Fibroblast of mammary gland (primary cell): ENCODE data around the gene NMNAT2.

Experiments used
- DNase-seq: peaks from one replicate; pipeline ENCODE4 v3.0.0-alpha.2; 2010; ENCODE audit warnings: low read depth
- H3K4me3 ChIP-seq: 2 replicates; pipeline ENCODE4 v1.5.1; 2011; ENCODE audit warnings: low read depth, mild to moderate bottlenecking, low read length, moderate library complexity; ENCODE audit not compliant: control insufficient read depth
- TF ChIP-seq, protein P1 (sequence below): conservative IDR thresholded peaks from 2 replicates; pipeline ENCODE4 v1.5.1; 2011; ENCODE audit warnings: low read depth, low read length, inconsistent platforms; ENCODE audit not compliant: control insufficient read depth, insufficient read depth

Gene NMNAT2

DNA sequence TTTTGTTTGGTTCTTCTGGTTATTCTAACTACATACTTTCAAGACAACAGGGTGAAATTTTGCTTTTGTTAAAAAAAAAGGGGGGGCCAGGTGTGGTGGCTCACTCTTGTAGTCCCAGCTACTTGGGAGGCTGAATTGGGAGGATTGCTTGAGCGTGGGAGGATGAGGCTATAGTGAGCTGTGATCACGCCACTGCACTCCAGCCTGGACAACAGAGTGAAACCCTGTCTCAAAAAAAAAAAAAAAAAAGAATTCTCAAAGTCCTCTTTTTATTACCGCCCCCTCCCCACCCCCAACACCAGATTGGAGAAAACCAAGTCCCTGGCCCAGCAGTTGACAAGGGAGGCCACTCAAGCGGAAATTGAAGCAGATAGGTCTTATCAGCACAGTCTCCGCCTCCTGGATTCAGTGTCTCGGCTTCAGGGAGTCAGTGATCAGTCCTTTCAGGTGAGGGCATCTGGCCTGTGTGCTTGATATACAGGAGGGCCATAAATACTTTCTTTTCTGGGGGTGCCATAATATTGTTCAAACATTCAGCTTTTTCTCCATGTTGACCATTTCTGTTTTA lies 181.9 kb downstream of the NMNAT2 start:
- H3K4me3 ChIP-seq, result no peak overlapping the region
- TF ChIP-seq, protein P1, sequence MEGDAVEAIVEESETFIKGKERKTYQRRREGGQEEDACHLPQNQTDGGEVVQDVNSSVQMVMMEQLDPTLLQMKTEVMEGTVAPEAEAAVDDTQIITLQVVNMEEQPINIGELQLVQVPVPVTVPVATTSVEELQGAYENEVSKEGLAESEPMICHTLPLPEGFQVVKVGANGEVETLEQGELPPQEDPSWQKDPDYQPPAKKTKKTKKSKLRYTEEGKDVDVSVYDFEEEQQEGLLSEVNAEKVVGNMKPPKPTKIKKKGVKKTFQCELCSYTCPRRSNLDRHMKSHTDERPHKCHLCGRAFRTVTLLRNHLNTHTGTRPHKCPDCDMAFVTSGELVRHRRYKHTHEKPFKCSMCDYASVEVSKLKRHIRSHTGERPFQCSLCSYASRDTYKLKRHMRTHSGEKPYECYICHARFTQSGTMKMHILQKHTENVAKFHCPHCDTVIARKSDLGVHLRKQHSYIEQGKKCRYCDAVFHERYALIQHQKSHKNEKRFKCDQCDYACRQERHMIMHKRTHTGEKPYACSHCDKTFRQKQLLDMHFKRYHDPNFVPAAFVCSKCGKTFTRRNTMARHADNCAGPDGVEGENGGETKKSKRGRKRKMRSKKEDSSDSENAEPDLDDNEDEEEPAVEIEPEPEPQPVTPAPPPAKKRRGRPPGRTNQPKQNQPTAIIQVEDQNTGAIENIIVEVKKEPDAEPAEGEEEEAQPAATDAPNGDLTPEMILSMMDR, result no peak
- no peak for DNase-seq

DNA sequence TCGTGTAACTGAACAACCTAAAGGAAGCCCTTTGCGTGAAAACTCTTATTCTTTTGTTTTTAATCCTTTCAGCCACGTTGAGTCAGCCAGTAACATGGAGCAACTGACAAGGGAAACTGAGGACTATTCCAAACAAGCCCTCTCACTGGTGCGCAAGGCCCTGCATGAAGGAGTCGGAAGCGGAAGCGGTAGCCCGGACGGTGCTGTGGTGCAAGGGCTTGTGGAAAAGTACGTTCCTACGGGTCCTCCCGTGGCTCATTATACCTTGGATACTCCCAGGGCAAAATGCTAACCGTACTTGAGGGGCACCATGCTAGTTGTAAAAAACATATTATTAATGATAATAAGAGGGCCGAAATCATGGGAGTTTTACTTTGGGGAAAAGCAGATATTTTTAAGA lies 182.7 kb downstream of the NMNAT2 start:
- peak; percentile 31 for DNase-seq
- TF ChIP-seq, protein P1, result no peak
- no peak overlapping the region for H3K4me3 ChIP-seq

DNA sequence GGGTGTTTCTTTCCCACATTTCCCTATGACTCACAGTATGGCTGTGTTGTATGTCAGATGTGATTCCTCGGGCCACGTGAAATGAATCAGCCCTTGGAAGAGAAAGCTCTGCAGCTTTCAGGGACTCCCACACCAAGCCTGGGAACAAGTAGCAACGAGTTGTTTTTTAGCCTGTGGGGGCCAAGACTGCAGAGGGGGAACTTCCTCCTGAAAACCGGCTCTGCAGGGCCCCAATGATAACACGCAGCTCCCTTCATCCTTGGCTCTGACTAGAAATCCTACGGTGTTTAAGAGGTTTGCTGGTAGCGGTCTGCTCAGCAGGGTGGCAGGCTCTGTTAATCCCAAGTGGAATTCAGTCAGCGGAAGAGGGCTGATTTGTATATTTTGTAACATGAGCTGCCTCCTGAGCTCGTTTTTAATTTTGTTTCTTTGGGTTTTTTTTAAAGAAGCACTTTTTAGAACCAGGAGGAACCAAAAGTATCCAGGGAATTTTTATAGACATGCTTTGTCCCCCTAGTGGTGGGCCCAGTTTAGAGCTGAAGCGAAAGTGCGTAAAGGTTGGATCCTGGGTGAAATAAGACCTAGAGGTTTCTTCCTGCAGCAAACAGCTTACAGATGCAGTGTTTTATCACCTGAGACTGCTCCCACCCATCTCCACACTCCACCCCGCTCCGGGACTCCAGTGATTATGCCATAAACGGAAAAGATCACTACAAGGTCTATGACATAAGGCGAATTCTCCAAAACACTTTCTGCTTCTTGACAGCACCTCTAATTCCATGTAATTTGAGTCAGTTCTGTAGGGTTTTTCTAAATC lies 183.3 kb downstream of the NMNAT2 start:
- DNase-seq, result peak; percentile 98
- TF ChIP-seq, protein P1, result peak; percentile 91
- peak overlapping the region; percentile 44 for H3K4me3 ChIP-seq

DNA sequence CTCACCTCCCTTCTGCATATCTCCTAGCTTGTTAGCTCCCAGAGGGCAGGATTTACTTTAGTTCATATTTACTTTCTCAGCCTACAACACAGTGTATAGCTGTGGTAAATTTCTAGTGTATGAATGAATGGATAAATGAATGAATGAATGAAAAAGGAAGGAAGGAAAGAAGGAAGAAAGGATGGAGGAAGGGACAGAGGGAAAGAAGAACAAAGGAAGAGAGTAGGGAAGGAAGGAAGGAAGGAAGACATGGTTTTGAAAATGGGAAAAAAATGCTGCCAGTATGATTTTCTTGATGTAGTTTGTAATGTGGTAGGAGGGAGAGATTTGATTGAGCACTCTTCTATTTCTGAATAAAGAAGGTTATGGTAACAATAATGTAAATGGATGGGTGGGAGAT lies 185.1 kb downstream of the NMNAT2 start:
- H3K4me3 ChIP-seq, result no peak overlapping the region
- TF ChIP-seq, protein P1, result no peak
- no peak for DNase-seq

DNA sequence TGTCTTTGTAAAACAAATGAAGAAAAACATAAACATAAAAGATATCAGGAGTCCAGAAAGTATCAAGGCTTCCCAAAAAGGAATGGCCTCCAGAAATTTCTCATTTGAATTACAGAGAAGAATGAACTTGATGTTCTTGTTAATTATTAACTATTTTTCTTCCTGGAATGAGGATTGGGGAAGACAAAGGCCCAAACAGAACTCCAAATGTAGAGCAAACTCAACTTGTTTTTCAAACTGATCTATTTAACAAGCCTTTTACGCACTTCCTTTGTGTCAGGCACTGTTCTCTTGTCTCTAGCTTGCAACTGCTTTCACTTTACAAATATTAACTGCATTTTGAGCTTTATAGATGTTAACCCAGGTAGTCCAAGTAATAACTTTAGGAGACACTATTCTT lies 186.6 kb downstream of the NMNAT2 start:
- no peak for DNase-seq
- no peak overlapping the region for H3K4me3 ChIP-seq
- TF ChIP-seq, protein P1, result no peak

DNA sequence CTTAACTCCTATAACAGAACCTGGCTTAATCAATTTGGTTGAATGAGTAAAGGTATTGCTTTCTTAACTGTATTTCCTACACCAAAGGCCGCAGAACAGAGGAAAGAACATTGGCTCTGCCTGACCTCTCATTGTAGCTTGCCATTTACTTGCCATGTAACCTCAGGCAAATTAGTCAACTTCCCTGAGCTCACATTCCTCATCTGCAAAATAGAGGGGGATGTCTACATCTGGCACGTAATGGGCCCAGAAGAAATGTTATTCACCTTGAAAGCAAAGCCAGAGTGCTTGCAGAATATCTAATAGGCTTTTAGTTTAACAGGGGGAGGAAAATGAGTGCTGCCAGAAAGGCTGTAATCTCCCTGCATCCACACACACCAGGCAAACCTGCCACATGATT lies 187.8 kb downstream of the NMNAT2 start:
- H3K4me3 ChIP-seq, result no peak overlapping the region
- peak; percentile 16 for DNase-seq
- TF ChIP-seq, protein P1, result no peak
